ENCODE results near the gene VSIR.

The VSIR gene

DNA sequence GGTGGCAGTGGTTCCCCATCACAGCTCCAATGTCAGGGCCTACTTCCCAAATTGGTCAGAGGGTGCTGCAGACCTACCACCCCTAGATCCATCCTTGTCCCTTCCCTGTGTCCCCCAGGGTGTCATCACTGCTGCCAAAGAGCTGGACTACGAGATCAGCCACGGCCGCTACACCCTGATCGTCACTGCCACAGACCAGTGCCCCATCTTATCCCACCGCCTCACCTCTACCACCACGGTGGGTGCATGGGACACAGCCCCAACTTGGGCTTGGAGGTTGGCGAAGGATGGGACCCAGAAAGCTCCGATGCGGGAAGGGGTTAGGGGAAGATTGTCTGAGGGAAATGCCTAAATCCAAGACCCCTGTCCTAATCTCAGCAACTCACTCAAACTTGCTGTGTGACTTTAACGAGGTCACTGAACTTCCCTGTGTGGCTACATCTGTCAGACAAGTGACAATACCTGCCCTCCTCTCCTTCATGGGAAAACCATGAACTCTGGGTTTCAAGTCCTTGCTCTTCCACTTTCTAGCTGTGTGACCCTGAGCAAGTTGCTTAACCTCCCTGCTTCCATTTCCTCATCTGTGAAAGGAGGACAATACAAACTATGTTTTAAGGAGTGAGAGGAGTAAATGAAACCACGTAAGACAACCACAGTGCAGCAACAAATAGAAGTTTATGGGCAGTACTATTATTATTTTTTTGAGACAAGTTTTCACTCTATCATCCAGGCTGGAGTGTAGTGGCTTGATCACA, 4.9 kb upstream of the VSIR start:
- Histone ChIP-seq H3K27ac (ENCODE audit: low read length) (no peak overlapping the region), H3K4me1 (ENCODE audit: control insufficient read depth in 1 of 2, insufficient read depth in 2 of 2, low read length in 2 of 2) (peaks cover 7 to 9% of the 10 kb centered on the region in 2 donors), H3K36me3 (ENCODE audit: control insufficient read depth in 1 of 2, insufficient read depth in 2 of 2, low read length in 2 of 2) (no peaks in the 10 kb centered on the region), H3K9me3 (ENCODE audit: control insufficient read depth in 1 of 2, low read length in 2 of 2) (no peaks in the 10 kb centered on the region), H3K27me3 (ENCODE audit: low read depth, low read length) (no peaks in the 10 kb centered on the region), H3K4me3 (ENCODE audit: low read depth in 1 of 2, low read length in 2 of 2) (no peak overlapping the region)

DNA sequence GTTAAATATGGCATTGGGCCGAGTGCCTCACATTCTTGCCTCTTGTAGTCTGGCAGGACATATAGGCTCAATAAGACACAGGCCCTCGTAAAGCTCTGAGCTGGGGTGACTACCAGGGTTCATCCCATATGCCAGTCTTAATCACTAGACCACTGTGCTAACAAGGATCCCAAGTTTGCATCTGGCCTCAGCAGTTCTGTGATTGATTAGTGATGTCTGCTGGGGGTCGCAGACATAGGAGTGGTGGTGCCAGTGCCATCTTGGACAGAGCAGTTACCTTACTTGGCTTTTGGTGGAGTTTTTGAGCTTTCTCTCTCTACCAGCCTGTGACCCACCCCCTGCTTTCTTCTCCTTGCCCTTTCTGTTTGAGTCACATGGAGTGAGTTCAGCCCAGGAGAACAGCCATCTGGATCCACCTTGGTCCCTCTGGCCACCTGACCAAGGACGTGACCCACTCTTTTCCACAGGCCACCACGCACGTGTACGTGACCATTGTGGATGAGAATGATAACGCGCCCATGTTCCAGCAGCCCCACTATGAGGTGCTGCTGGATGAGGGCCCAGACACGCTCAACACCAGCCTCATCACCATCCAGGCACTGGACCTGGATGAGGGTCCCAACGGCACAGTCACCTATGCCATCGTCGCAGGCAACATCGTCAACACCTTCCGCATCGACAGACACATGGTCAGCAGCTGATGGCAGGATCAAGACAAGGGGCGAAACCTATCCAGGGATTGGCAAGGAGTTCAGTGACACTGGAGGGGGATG, 4.1 kb upstream of the VSIR start:
- H3K4me3 ChIP-seq (ENCODE audit: low read depth in 1 of 2, low read length in 2 of 2), result no peak overlapping the region
- no peaks in the 10 kb centered on the region for H3K9me3 ChIP-seq (ENCODE audit: control insufficient read depth in 1 of 2, low read length in 2 of 2)
- peaks cover 7 to 15% of the 10 kb centered on the region in 2 donors for H3K4me1 ChIP-seq (ENCODE audit: control insufficient read depth in 1 of 2, insufficient read depth in 2 of 2, low read length in 2 of 2)
- no peak overlapping the region for H3K27ac ChIP-seq (ENCODE audit: low read length)
- H3K36me3 ChIP-seq (ENCODE audit: control insufficient read depth in 1 of 2, insufficient read depth in 2 of 2, low read length in 2 of 2), result no peaks in the 10 kb centered on the region
- H3K27me3 ChIP-seq (ENCODE audit: low read depth, low read length), result no peaks in the 10 kb centered on the region

DNA sequence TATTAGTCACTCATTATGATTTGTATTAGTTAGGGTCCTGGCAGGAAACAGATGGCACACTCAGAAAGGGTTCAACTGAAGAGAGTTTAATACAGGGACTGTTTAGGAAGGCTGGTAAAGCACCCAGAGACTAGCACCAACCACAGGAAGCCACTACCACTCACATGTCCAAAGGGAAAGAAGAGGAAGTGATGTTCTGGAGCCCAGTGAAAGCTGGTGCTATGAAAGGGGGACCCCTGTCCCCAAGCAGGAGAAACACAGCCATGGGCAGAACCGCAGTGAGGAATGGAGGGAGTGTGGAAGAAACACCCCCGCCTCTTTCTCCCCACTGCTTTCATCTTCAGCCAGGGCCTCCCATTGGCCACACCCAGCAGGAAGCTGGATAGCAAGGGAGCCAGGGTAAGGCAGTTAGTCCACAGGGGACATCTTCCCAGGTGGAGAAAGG, 3.2 kb upstream of the VSIR start:
- no peaks in the 10 kb centered on the region for H3K27me3 ChIP-seq (ENCODE audit: low read depth, low read length)
- H3K9me3 ChIP-seq (ENCODE audit: control insufficient read depth in 1 of 2, low read length in 2 of 2), result no peaks in the 10 kb centered on the region
- H3K4me3 ChIP-seq (ENCODE audit: low read depth in 1 of 2, low read length in 2 of 2), result no peak overlapping the region
- H3K36me3 ChIP-seq (ENCODE audit: control insufficient read depth in 1 of 2, insufficient read depth in 2 of 2, low read length in 2 of 2), result no peaks in the 10 kb centered on the region
- peaks cover 9 to 23% of the 10 kb centered on the region in 2 donors for H3K4me1 ChIP-seq (ENCODE audit: control insufficient read depth in 1 of 2, insufficient read depth in 2 of 2, low read length in 2 of 2)
- H3K27ac ChIP-seq (ENCODE audit: low read length), result no peak overlapping the region

DNA sequence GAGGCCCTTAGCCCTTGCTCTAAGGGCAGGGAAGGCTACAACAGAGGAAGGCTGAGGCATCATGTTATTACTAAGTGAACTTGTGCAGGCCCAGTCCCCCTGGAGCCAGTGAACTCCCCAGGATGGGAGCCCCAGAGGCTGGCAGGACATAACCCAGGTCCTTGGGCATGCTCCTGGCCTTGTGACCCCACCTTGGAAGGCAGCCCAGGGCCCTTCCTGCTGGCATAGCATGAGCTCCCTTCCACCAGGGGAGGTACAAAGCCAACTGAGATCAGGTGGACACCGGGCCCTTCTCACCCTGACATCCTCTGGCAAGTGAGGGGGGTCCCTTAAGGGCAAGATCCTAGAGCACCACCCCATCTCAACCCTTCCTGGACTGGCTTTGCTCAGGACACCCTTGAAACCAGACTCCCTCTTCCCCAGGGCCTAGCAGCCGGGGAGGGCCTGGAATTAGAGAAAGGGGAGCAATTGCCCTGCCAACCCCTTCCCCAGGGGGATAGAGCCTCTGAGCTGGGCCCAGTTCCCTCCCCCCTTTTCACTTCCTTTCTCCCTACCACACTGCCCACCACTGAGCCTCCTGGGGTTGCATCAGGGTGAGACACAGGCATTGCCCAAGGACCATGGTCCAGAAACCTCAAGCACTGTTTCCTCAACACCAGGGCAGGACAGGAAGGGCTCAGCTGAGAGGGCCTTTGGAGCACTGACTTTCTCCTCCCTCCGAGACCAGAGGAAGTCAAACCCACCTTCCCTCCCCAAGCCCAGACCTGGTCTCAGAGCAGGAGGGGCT, 1.8 kb upstream of the VSIR start:
- Histone ChIP-seq H3K4me3 (ENCODE audit: low read depth in 1 of 2, low read length in 2 of 2) (no peak overlapping the region), H3K27me3 (ENCODE audit: low read depth, low read length) (no peaks in the 10 kb centered on the region), H3K27ac (ENCODE audit: low read length) (no peak overlapping the region), H3K36me3 (ENCODE audit: control insufficient read depth in 1 of 2, insufficient read depth in 2 of 2, low read length in 2 of 2) (no peaks in the 10 kb centered on the region), H3K4me1 (ENCODE audit: control insufficient read depth in 1 of 2, insufficient read depth in 2 of 2, low read length in 2 of 2) (peaks cover 23 to 37% of the 10 kb centered on the region in 2 donors), H3K9me3 (ENCODE audit: control insufficient read depth in 1 of 2, low read length in 2 of 2) (no peaks in the 10 kb centered on the region)

DNA sequence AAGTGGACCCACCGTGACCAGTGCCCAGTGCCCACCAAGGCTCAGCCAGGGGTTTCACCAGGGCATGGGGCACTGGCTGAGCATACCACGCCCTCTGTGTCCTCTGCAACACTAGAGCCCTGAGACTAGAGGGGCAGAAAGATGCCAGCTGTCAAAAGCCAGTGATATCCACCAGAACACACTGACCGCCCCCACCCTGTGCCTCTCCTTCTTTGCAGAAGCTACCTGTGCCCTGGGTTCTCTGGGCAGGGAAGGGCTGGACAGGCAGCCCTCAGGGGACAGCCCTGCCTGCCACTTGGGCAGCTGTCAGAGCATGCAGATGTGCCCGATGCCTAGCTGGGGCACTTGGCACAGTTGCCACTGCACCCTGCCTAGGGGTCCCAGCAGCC, 494 bp downstream of the VSIR start:
- no peaks in the 10 kb centered on the region for H3K27me3 ChIP-seq (ENCODE audit: low read depth, low read length)
- peak overlapping the region; percentile 95 for H3K27ac ChIP-seq (ENCODE audit: low read length)
- H3K36me3 ChIP-seq (ENCODE audit: control insufficient read depth in 1 of 2, insufficient read depth in 2 of 2, low read length in 2 of 2), result no peaks in the 10 kb centered on the region
- H3K9me3 ChIP-seq (ENCODE audit: control insufficient read depth in 1 of 2, low read length in 2 of 2), result no peaks in the 10 kb centered on the region
- H3K4me3 ChIP-seq (ENCODE audit: low read depth in 1 of 2, low read length in 2 of 2), result peak overlapping the region; percentile 65 to 90
- peaks cover 34 to 45% of the 10 kb centered on the region in 2 donors for H3K4me1 ChIP-seq (ENCODE audit: control insufficient read depth in 1 of 2, insufficient read depth in 2 of 2, low read length in 2 of 2)

DNA sequence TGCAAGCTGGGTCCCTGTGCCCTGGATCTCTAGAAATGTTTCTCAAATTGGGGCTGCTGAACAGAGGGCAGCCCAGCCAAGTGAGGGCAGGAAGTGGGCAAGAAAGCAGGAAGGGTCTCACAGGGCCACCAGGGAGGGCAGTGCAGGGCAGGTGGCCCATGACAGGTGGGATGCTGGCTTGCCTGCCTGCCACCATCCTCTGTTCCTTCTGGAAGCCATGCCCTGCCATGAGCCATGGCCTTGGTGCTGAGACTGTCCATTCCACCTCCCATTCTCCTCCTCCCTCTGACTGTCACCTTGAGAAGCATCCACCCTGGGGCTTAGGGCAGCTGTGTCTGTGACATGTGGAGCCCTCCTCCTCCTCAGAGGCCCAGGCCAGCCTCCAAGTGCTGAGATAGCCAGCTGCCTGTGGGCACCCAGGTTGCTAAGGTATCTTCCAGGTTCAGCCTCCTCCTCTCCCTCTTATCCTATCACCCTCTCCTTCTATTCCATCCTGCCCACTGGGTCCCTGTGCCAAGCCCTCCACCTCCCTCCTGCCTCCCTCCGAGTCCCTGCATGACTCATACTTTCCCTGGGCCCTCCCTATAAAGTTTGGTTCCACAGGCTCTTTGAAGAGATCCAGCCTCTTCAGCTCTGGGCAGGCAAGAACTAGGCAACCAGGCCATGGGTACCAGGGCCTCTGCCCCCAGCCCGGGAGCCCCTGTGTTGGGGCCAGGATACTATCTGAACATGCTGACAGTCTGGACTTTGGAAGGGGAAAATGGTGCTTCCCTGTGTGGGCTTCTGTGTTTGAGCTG, 1.3 kb downstream of the VSIR start:
- Histone ChIP-seq H3K36me3 (ENCODE audit: control insufficient read depth in 1 of 2, insufficient read depth in 2 of 2, low read length in 2 of 2) (no peaks in the 10 kb centered on the region), H3K27ac (ENCODE audit: low read length) (peak overlapping the region; percentile 95), H3K4me1 (ENCODE audit: control insufficient read depth in 1 of 2, insufficient read depth in 2 of 2, low read length in 2 of 2) (peaks cover 39 to 53% of the 10 kb centered on the region in 2 donors), H3K4me3 (ENCODE audit: low read depth in 1 of 2, low read length in 2 of 2) (peak overlapping the region; percentile 65 to 90), H3K9me3 (ENCODE audit: control insufficient read depth in 1 of 2, low read length in 2 of 2) (no peaks in the 10 kb centered on the region), H3K27me3 (ENCODE audit: low read depth, low read length) (no peaks in the 10 kb centered on the region)

DNA sequence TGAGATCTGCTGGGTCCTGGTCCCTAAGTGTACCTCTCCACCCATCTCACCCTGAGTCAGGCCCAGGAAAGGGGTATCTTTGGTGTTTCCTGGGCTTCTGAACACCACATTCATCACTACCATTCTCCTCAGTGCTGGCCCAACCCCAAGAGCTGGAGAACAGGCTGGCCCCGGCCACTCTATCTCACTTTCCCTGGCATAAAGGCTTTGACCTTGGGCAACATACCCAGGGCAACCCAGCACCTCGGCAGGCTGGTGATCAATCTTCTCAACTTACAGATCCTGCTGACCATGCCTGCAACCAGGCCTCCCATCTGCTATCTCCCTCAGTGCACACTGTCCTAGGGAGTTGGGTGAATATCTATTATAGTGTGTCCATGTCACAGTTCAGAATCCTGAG, 2.1 kb downstream of the VSIR start:
- peaks cover 45 to 61% of the 10 kb centered on the region in 2 donors for H3K4me1 ChIP-seq (ENCODE audit: control insufficient read depth in 1 of 2, insufficient read depth in 2 of 2, low read length in 2 of 2)
- peak overlapping the region; percentile 65 to 90 for H3K4me3 ChIP-seq (ENCODE audit: low read depth in 1 of 2, low read length in 2 of 2)
- H3K27me3 ChIP-seq (ENCODE audit: low read depth, low read length), result no peaks in the 10 kb centered on the region
- H3K36me3 ChIP-seq (ENCODE audit: control insufficient read depth in 1 of 2, insufficient read depth in 2 of 2, low read length in 2 of 2), result peaks cover 0 to 3% of the 10 kb centered on the region in 2 donors
- H3K9me3 ChIP-seq (ENCODE audit: control insufficient read depth in 1 of 2, low read length in 2 of 2), result no peaks in the 10 kb centered on the region
- peak overlapping the region; percentile 95 for H3K27ac ChIP-seq (ENCODE audit: low read length)

DNA sequence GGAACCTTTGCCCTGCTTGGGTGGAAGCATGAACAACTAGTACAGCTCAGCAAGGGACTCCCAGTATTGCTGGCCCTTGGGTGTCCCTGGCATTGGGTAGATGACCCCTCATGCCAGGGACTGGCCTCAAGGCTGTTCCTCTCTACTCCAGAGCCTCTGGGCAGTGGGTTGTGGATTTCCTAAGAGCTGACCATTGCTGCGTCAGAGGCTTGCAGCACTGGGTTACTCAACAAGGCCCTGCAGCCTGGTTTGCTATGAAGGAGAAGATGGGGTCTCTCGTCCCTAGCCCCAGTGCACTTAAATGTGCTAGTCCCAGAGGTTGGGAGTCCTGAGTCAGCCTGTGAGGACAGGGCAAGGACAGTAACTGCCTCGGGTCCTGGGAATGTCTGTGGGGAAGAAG, 2.5 kb downstream of the VSIR start:
- H3K4me1 ChIP-seq (ENCODE audit: control insufficient read depth in 1 of 2, insufficient read depth in 2 of 2, low read length in 2 of 2), result peaks cover 46 to 66% of the 10 kb centered on the region in 2 donors
- H3K36me3 ChIP-seq (ENCODE audit: control insufficient read depth in 1 of 2, insufficient read depth in 2 of 2, low read length in 2 of 2), result peaks cover 0 to 3% of the 10 kb centered on the region in 2 donors
- H3K4me3 ChIP-seq (ENCODE audit: low read depth in 1 of 2, low read length in 2 of 2), result peak overlapping the region; percentile 65 to 90
- no peaks in the 10 kb centered on the region for H3K27me3 ChIP-seq (ENCODE audit: low read depth, low read length)
- H3K9me3 ChIP-seq (ENCODE audit: control insufficient read depth in 1 of 2, low read length in 2 of 2), result no peaks in the 10 kb centered on the region
- H3K27ac ChIP-seq (ENCODE audit: low read length), result peak overlapping the region; percentile 95

DNA sequence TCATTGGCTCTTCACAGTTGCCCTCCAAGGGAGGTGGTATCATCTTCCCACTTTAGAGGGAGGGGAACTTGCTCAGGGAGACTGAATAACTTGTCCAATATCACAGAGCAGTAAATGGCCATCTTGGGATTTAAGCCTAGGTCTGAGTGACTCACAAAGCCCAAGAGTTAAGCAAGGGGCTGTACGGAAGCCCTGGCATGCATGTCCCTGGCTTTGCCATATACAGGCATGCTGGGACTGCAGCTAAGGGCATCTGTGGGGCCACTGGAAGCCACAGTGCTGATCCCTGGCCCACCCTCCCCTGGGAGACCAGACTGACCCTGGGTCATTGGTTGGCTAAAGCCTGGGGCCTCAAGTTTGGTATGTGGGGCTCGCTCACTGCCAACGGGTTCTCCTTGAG, 3.1 kb downstream of the VSIR start:
- H3K4me3 ChIP-seq (ENCODE audit: low read depth in 1 of 2, low read length in 2 of 2), result peak overlapping the region; percentile 65 to 90
- H3K27ac ChIP-seq (ENCODE audit: low read length), result peak overlapping the region; percentile 95
- H3K4me1 ChIP-seq (ENCODE audit: control insufficient read depth in 1 of 2, insufficient read depth in 2 of 2, low read length in 2 of 2), result peaks cover 46 to 71% of the 10 kb centered on the region in 2 donors
- H3K27me3 ChIP-seq (ENCODE audit: low read depth, low read length), result no peaks in the 10 kb centered on the region
- peaks cover 0 to 3% of the 10 kb centered on the region in 2 donors for H3K36me3 ChIP-seq (ENCODE audit: control insufficient read depth in 1 of 2, insufficient read depth in 2 of 2, low read length in 2 of 2)
- no peaks in the 10 kb centered on the region for H3K9me3 ChIP-seq (ENCODE audit: control insufficient read depth in 1 of 2, low read length in 2 of 2)

DNA sequence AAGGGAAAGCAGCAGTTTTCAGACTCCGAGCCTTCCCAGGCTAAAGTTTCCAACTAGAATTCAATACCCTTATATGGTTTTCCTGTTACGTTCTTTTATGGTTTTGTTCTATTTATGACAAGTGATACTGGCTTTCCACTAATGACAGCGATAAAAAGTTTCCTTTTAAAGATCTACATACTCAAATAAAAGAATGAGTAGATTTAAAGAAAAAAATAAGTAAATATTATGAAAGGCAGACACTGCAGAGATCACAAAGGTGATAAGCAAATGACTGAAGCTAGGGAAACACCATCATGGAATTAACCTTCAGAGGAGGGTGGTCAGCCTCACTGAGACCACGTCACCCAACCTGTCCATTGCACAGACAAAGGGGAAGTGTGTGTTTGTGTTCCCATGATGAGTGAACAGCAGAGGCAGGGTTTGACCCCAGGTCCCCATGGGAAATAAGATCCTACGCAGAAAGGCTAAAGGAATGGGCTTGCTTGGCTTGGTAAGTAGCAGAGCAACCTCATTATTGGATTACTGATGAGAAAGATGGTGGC, 4.0 kb downstream of the VSIR start:
- H3K36me3 ChIP-seq (ENCODE audit: control insufficient read depth in 1 of 2, insufficient read depth in 2 of 2, low read length in 2 of 2), result peaks cover 0 to 3% of the 10 kb centered on the region in 2 donors
- H3K27ac ChIP-seq (ENCODE audit: low read length), result peak overlapping the region; percentile 95
- H3K4me1 ChIP-seq (ENCODE audit: control insufficient read depth in 1 of 2, insufficient read depth in 2 of 2, low read length in 2 of 2), result peaks cover 46 to 80% of the 10 kb centered on the region in 2 donors
- H3K9me3 ChIP-seq (ENCODE audit: control insufficient read depth in 1 of 2, low read length in 2 of 2), result no peaks in the 10 kb centered on the region
- H3K4me3 ChIP-seq (ENCODE audit: low read depth in 1 of 2, low read length in 2 of 2), result peak overlapping the region; percentile 65 to 90
- H3K27me3 ChIP-seq (ENCODE audit: low read depth, low read length), result no peaks in the 10 kb centered on the region
